ENCODE measurements around the gene BCL2. TPM values are rescaled to one million over a fixed set of nuclear protein-coding genes. Genes with fewer than 3 reads are reported as not detected.

The BCL2 gene
- total RNA-seq, 1 donor from 2014 or later, result 4.9 TPM

GRCh38 chr18:63213936-63214671 lies 105.5 kb downstream of the BCL2 start:
- no peaks in the 10 kb centered on the region for H3K36me3 ChIP-seq
- TF ChIP-seq EZH2 (IDR thresholded peaks at IDR 0.05) (no peak), CTCF (IDR thresholded peaks at IDR 0.05) (no peak), EZH2phosphoT487 (IDR thresholded peaks at IDR 0.05) (no peak)
- Mint-ChIP-seq H3K36me3 (no peaks in the 10 kb centered on the region), H3K4me1 (peaks cover 9% of the 10 kb centered on the region), H3K27me3 (ENCODE audit: insufficient read depth, low read depth) (no peaks in the 10 kb centered on the region), H3K9me3 (peaks cover 6% of the 10 kb centered on the region), H3K27ac (no peak overlapping the region), H3K4me3 (no peak overlapping the region)
- H3K9me3 ChIP-seq (ENCODE audit: low read depth), result no peaks in the 10 kb centered on the region
- no peak for DNase-seq (ENCODE audit: low spot score)
- H3K9ac ChIP-seq, result no peak overlapping the region
- H3K4me1 ChIP-seq, result no peaks in the 10 kb centered on the region
- H3K27me3 ChIP-seq, result no peaks in the 10 kb centered on the region
- no peak overlapping the region for H3K27ac ChIP-seq
- H3K4me3 ChIP-seq, result no peak overlapping the region
- no peaks in the 10 kb centered on the region for H3F3A ChIP-seq (ENCODE audit: low read depth)
- no peaks in the 10 kb centered on the region for H4K20me1 ChIP-seq (ENCODE audit: low read depth)
- H2AFZ ChIP-seq (replicated peaks), result no peak overlapping the region
- H3K79me2 ChIP-seq (ENCODE audit: low read depth), result no peaks in the 10 kb centered on the region
- H3K4me2 ChIP-seq, result no peak overlapping the region

GRCh38 chr18:63213331-63213900 lies 106.2 kb downstream of the BCL2 start:
- Mint-ChIP-seq H3K9me3 (peaks cover 1% of the 10 kb centered on the region), H3K4me1 (peaks cover 11% of the 10 kb centered on the region), H3K27ac (no peak overlapping the region), H3K27me3 (ENCODE audit: insufficient read depth, low read depth) (no peaks in the 10 kb centered on the region), H3K36me3 (no peaks in the 10 kb centered on the region), H3K4me3 (no peak overlapping the region)
- Histone ChIP-seq H3K4me2 (no peak overlapping the region), H3K27ac (no peak overlapping the region), H3K27me3 (no peaks in the 10 kb centered on the region), H3K36me3 (no peaks in the 10 kb centered on the region), H3F3A (ENCODE audit: low read depth) (no peaks in the 10 kb centered on the region), H3K9me3 (ENCODE audit: low read depth) (no peaks in the 10 kb centered on the region), H3K9ac (no peak overlapping the region), H3K4me3 (no peak overlapping the region), H2AFZ (replicated peaks) (no peak overlapping the region), H3K79me2 (ENCODE audit: low read depth) (no peaks in the 10 kb centered on the region), H4K20me1 (ENCODE audit: low read depth) (no peaks in the 10 kb centered on the region), H3K4me1 (no peaks in the 10 kb centered on the region)
- DNase-seq (ENCODE audit: low spot score), result no peak
- TF ChIP-seq EZH2 (IDR thresholded peaks at IDR 0.05), result no peak
- TF ChIP-seq EZH2phosphoT487 (IDR thresholded peaks at IDR 0.05), result no peak
- no peak for TF ChIP-seq CTCF (IDR thresholded peaks at IDR 0.05)

- Histone ChIP-seq H3K27ac (no peak overlapping the region), H3K4me2 (no peak overlapping the region), H3K27me3 (no peaks in the 10 kb centered on the region), H4K20me1 (ENCODE audit: low read depth) (no peaks in the 10 kb centered on the region), H3K4me1 (no peaks in the 10 kb centered on the region), H3K79me2 (ENCODE audit: low read depth) (no peaks in the 10 kb centered on the region), H3K9me3 (ENCODE audit: low read depth) (no peaks in the 10 kb centered on the region), H2AFZ (replicated peaks) (no peak overlapping the region), H3K4me3 (no peak overlapping the region), H3K36me3 (no peaks in the 10 kb centered on the region), H3K9ac (no peak overlapping the region), H3F3A (ENCODE audit: low read depth) (no peaks in the 10 kb centered on the region)
- H3K27ac Mint-ChIP-seq, result no peak overlapping the region
- H3K9me3 Mint-ChIP-seq, result no peaks in the 10 kb centered on the region
- no peak overlapping the region for H3K4me3 Mint-ChIP-seq
- H3K36me3 Mint-ChIP-seq, result no peaks in the 10 kb centered on the region
- peaks cover 30% of the 10 kb centered on the region for H3K4me1 Mint-ChIP-seq
- no peak for DNase-seq (ENCODE audit: low spot score)
- peaks cover 2% of the 10 kb centered on the region for H3K27me3 Mint-ChIP-seq (ENCODE audit: insufficient read depth, low read depth)
- TF ChIP-seq CTCF (IDR thresholded peaks at IDR 0.05), result no peak
- no peak for TF ChIP-seq EZH2 (IDR thresholded peaks at IDR 0.05)
- TF ChIP-seq EZH2phosphoT487 (IDR thresholded peaks at IDR 0.05), result no peak
These were observed 109.0 kb downstream of the BCL2 start for GRCh38 chr18:63210521-63210920.
